ENCODE results near the gene RASGEF1C.
A peak's percentile ranks its signal among the peaks of the same experiment; 100 is the strongest.

The RASGEF1C gene

GRCh38 chr5:180209137-180209581 is at the start of gene RASGEF1C:
Gene RASGEF1C (minus strand): TSS chr5:180209211. CDS start chr5:180138052, 71,159 bp downstream.
- peaks cover 51% of the 10 kb centered on the region for H3K27me3 Mint-ChIP-seq
- H3K36me3 Mint-ChIP-seq (ENCODE audit: low read depth) = no peaks in the 10 kb centered on the region
- H3K4me3 Mint-ChIP-seq = peak within 1 kb of the TSS; percentile 21
- H3K4me1 Mint-ChIP-seq (ENCODE audit: low read depth) = peaks cover 5% of the 10 kb centered on the region
- peaks cover 4% of the 10 kb centered on the region for H3K9me3 Mint-ChIP-seq
- no peak within 1 kb of the TSS for H3K27ac Mint-ChIP-seq

GRCh38 chr5:180253036-180253824 is 44.2 kb upstream of the RASGEF1C start:
- Mint-ChIP-seq H3K36me3 (ENCODE audit: low read depth) (peaks cover 97% of the 10 kb centered on the region), H3K27ac (no peak overlapping the region), H3K4me1 (ENCODE audit: low read depth) (no peaks in the 10 kb centered on the region), H3K27me3 (no peaks in the 10 kb centered on the region), H3K4me3 (no peak overlapping the region), H3K9me3 (peaks cover 48% of the 10 kb centered on the region)

GRCh38 chr5:180251887-180252286 is 42.9 kb upstream of the RASGEF1C start:
- H3K9me3 Mint-ChIP-seq = peaks cover 48% of the 10 kb centered on the region
- no peaks in the 10 kb centered on the region for H3K4me1 Mint-ChIP-seq (ENCODE audit: low read depth)
- H3K27me3 Mint-ChIP-seq = no peaks in the 10 kb centered on the region
- peaks cover 97% of the 10 kb centered on the region for H3K36me3 Mint-ChIP-seq (ENCODE audit: low read depth)
- no peak overlapping the region for H3K4me3 Mint-ChIP-seq
- no peak overlapping the region for H3K27ac Mint-ChIP-seq

- Mint-ChIP-seq H3K4me1 (ENCODE audit: low read depth) (no peaks in the 10 kb centered on the region), H3K4me3 (no peak overlapping the region), H3K36me3 (ENCODE audit: low read depth) (peaks cover 96% of the 10 kb centered on the region), H3K9me3 (peaks cover 54% of the 10 kb centered on the region), H3K27ac (no peak overlapping the region), H3K27me3 (no peaks in the 10 kb centered on the region)
Observed at GRCh38 chr5:180251141-180251540, 42.1 kb upstream of the RASGEF1C start.

GRCh38 chr5:180250329-180250728 is 41.3 kb upstream of the RASGEF1C start:
- H3K36me3 Mint-ChIP-seq (ENCODE audit: low read depth) = peaks cover 92% of the 10 kb centered on the region
- peaks cover 47% of the 10 kb centered on the region for H3K9me3 Mint-ChIP-seq
- no peaks in the 10 kb centered on the region for H3K27me3 Mint-ChIP-seq
- no peak overlapping the region for H3K27ac Mint-ChIP-seq
- no peak overlapping the region for H3K4me3 Mint-ChIP-seq
- H3K4me1 Mint-ChIP-seq (ENCODE audit: low read depth) = no peaks in the 10 kb centered on the region

GRCh38 chr5:180241600-180241999 is 32.6 kb upstream of the RASGEF1C start:
- peaks cover 12% of the 10 kb centered on the region for H3K9me3 Mint-ChIP-seq
- peaks cover 93% of the 10 kb centered on the region for H3K36me3 Mint-ChIP-seq (ENCODE audit: low read depth)
- H3K4me3 Mint-ChIP-seq = no peak overlapping the region
- no peaks in the 10 kb centered on the region for H3K27me3 Mint-ChIP-seq
- H3K4me1 Mint-ChIP-seq (ENCODE audit: low read depth) = no peaks in the 10 kb centered on the region
- no peak overlapping the region for H3K27ac Mint-ChIP-seq

GRCh38 chr5:180238631-180239030 is 29.6 kb upstream of the RASGEF1C start:
- Mint-ChIP-seq H3K9me3 (no peaks in the 10 kb centered on the region), H3K4me3 (no peak overlapping the region), H3K27ac (no peak overlapping the region), H3K27me3 (no peaks in the 10 kb centered on the region), H3K4me1 (ENCODE audit: low read depth) (no peaks in the 10 kb centered on the region), H3K36me3 (ENCODE audit: low read depth) (peaks cover 100% of the 10 kb centered on the region)

- peaks cover 94% of the 10 kb centered on the region for H3K36me3 Mint-ChIP-seq (ENCODE audit: low read depth)
- no peaks in the 10 kb centered on the region for H3K9me3 Mint-ChIP-seq
- no peak overlapping the region for H3K4me3 Mint-ChIP-seq
- no peaks in the 10 kb centered on the region for H3K27me3 Mint-ChIP-seq
- no peak overlapping the region for H3K27ac Mint-ChIP-seq
- no peaks in the 10 kb centered on the region for H3K4me1 Mint-ChIP-seq (ENCODE audit: low read depth)
Observed at GRCh38 chr5:180235846-180236245, 26.8 kb upstream of the RASGEF1C start.

- no peaks in the 10 kb centered on the region for H3K27me3 Mint-ChIP-seq
Observed at GRCh38 chr5:180235077-180235476, 26.1 kb upstream of the RASGEF1C start.

GRCh38 chr5:180234271-180234670 is 25.3 kb upstream of the RASGEF1C start:
- Mint-ChIP-seq H3K4me1 (ENCODE audit: low read depth) (no peaks in the 10 kb centered on the region), H3K9me3 (no peaks in the 10 kb centered on the region), H3K36me3 (ENCODE audit: low read depth) (peaks cover 90% of the 10 kb centered on the region), H3K27me3 (no peaks in the 10 kb centered on the region), H3K4me3 (no peak overlapping the region), H3K27ac (no peak overlapping the region)

More at GRCh38 chr5:180235077-180235476, 26.1 kb upstream of the RASGEF1C start:
- no peaks in the 10 kb centered on the region for H3K4me1 Mint-ChIP-seq (ENCODE audit: low read depth)
- H3K36me3 Mint-ChIP-seq (ENCODE audit: low read depth) = peaks cover 91% of the 10 kb centered on the region
- H3K27ac Mint-ChIP-seq = no peak overlapping the region
- H3K9me3 Mint-ChIP-seq = no peaks in the 10 kb centered on the region
- H3K4me3 Mint-ChIP-seq = no peak overlapping the region

GRCh38 chr5:180233729-180234128 is 24.7 kb upstream of the RASGEF1C start:
- H3K9me3 Mint-ChIP-seq = no peaks in the 10 kb centered on the region
- H3K4me3 Mint-ChIP-seq = no peak overlapping the region
- no peaks in the 10 kb centered on the region for H3K27me3 Mint-ChIP-seq
- H3K4me1 Mint-ChIP-seq (ENCODE audit: low read depth) = no peaks in the 10 kb centered on the region
- H3K27ac Mint-ChIP-seq = no peak overlapping the region
- H3K36me3 Mint-ChIP-seq (ENCODE audit: low read depth) = peaks cover 90% of the 10 kb centered on the region

- no peaks in the 10 kb centered on the region for H3K4me1 Mint-ChIP-seq (ENCODE audit: low read depth)
- H3K27me3 Mint-ChIP-seq = no peaks in the 10 kb centered on the region
- H3K4me3 Mint-ChIP-seq = no peak overlapping the region
- no peak overlapping the region for H3K27ac Mint-ChIP-seq
- peaks cover 21% of the 10 kb centered on the region for H3K9me3 Mint-ChIP-seq
- peaks cover 71% of the 10 kb centered on the region for H3K36me3 Mint-ChIP-seq (ENCODE audit: low read depth)
Observed at GRCh38 chr5:180230017-180230416, 21.0 kb upstream of the RASGEF1C start.

- Mint-ChIP-seq H3K4me1 (ENCODE audit: low read depth) (no peaks in the 10 kb centered on the region), H3K27me3 (no peaks in the 10 kb centered on the region), H3K36me3 (ENCODE audit: low read depth) (peaks cover 33% of the 10 kb centered on the region), H3K27ac (no peak overlapping the region), H3K4me3 (no peak overlapping the region), H3K9me3 (peaks cover 62% of the 10 kb centered on the region)
Observed at GRCh38 chr5:180222056-180222455, 13.0 kb upstream of the RASGEF1C start.

- peaks cover under 1% of the 10 kb centered on the region for H3K27me3 Mint-ChIP-seq
- peaks cover 43% of the 10 kb centered on the region for H3K9me3 Mint-ChIP-seq
- no peak overlapping the region for H3K4me3 Mint-ChIP-seq
- H3K36me3 Mint-ChIP-seq (ENCODE audit: low read depth) = peaks cover 13% of the 10 kb centered on the region
- no peak overlapping the region for H3K27ac Mint-ChIP-seq
- H3K4me1 Mint-ChIP-seq (ENCODE audit: low read depth) = no peaks in the 10 kb centered on the region
Observed at GRCh38 chr5:180217797-180218196, 8.8 kb upstream of the RASGEF1C start.

GRCh38 chr5:180216646-180217171 is 7.7 kb upstream of the RASGEF1C start:
- Mint-ChIP-seq H3K9me3 (peaks cover 32% of the 10 kb centered on the region), H3K36me3 (ENCODE audit: low read depth) (peaks cover 5% of the 10 kb centered on the region), H3K27ac (no peak overlapping the region), H3K27me3 (peaks cover 9% of the 10 kb centered on the region), H3K4me1 (ENCODE audit: low read depth) (no peaks in the 10 kb centered on the region), H3K4me3 (no peak overlapping the region)
